ENCODE data around the gene HHAT.

- TF ChIP-seq POLR2G (IDR thresholded peaks at IDR 0.05; ENCODE audit: low read depth, low read length) (no peak), EZH2 (IDR thresholded peaks at IDR 0.05; ENCODE audit: borderline replicate concordance, low read depth, low read length) (no peak), ZNF354B (CRISPR knock-in tag; IDR thresholded peaks at IDR 0.05) (no peak), EP300 (IDR thresholded peaks at IDR 0.05; ENCODE audit: low read length) (no peak), RB1 (IDR thresholded peaks at IDR 0.05; ENCODE audit: low read depth) (no peak), CTCF (IDR thresholded peaks at IDR 0.05 in 2 of 3, conservative IDR thresholded peaks at IDR 0.05 in 1 of 3; ENCODE audit: insufficient read depth in 2 of 3, low read depth in 1 of 3, low read length in 3 of 3) (no peak), FOSL1 (tag; conservative IDR thresholded peaks at IDR 0.05) (no peak), PATZ1 (CRISPR knock-in tag; IDR thresholded peaks at IDR 0.05; ENCODE audit: borderline replicate concordance) (no peak), NCOA1 (IDR thresholded peaks at IDR 0.05; ENCODE audit: low read depth) (no peak), CBX5 (IDR thresholded peaks at IDR 0.05; ENCODE audit: borderline replicate concordance, low read depth) (no peak), JUND (IDR thresholded peaks at IDR 0.05; ENCODE audit: borderline replicate concordance, low read depth, low read length) (no peak), JUND (tag; IDR thresholded peaks at IDR 0.05; ENCODE audit: borderline replicate concordance, low read depth, low read length) (no peak), ZNF444 (CRISPR knock-in tag; IDR thresholded peaks at IDR 0.05) (no peak), ARID3A (IDR thresholded peaks at IDR 0.05; ENCODE audit: borderline replicate concordance, low read depth, low read length) (no peak), ZNF274 (IDR thresholded peaks at IDR 0.05; ENCODE audit: borderline replicate concordance, low read depth, low read length) (no peak)
These were observed 30.4 kb upstream of the HHAT start for GRCh38 chr1:210298296-210298695.
